Suprapubic skin (tissue), 4 donors: ENCODE data around the gene WDR46. TPM values are rescaled to one million over a fixed set of nuclear protein-coding genes. Genes with fewer than 3 reads are reported as not detected.
A peak's percentile ranks its signal among the peaks of the same experiment; 100 is the strongest.

Source experiments
- DNase-seq, 2 donors: peaks; one replicate each; pipeline ENCODE4 v3.0.0-alpha.2; 2019; ENCODE audit warnings: low spot score in 2 of 2
- H3K27ac ChIP-seq: fragments of 200-600 bp; sonication (generic); one replicate; pipeline ENCODE4 v1.5.1; 2019
- H3K27me3 ChIP-seq: fragments of 200-600 bp; sonication (generic); one replicate; pipeline ENCODE4 v1.5.1; 2019
- H3K36me3 ChIP-seq: fragments of 200-600 bp; sonication (generic); one replicate; pipeline ENCODE4 v1.5.1; 2019
- H3K4me1 ChIP-seq: fragments of 200-600 bp; sonication (generic); one replicate; pipeline ENCODE4 v1.5.1; 2019
- H3K4me3 ChIP-seq: fragments of 200-600 bp; sonication (generic); one replicate; pipeline ENCODE4 v1.5.1; 2019; ENCODE audit warnings: mild to moderate bottlenecking
- H3K9me3 ChIP-seq: fragments of 200-600 bp; sonication (generic); one replicate; pipeline ENCODE4 v1.5.1; 2019
- CTCF ChIP-seq, 2 donors: fragments of 200-600 bp in 1 of 2; fragments of 450-650 bp in 1 of 2; sonication (generic) in 1 of 2; IDR thresholded peaks; one replicate each; pipeline ENCODE4 v1.5.1; 2016 to 2019; ENCODE audit warnings: antibody characterized with exemption in 2 of 2, mild to moderate bottlenecking in 1 of 2, moderate library complexity in 1 of 2
- EP300 ChIP-seq: sonication (generic); formaldehyde crosslinking; IDR thresholded peaks from one replicate; pipeline ENCODE4 v1.6.1; 2017; ENCODE audit warnings: antibody characterized with exemption
- POLR2A ChIP-seq, 2 donors: fragments of 450-650 bp; IDR thresholded peaks; one replicate each; pipeline ENCODE4 v1.6.1; 2017; ENCODE audit warnings: antibody characterized with exemption in 2 of 2, mild to moderate bottlenecking in 2 of 2, moderate library complexity in 2 of 2
- POLR2AphosphoS5 ChIP-seq, 3 donors: sonication (generic); formaldehyde crosslinking; IDR thresholded peaks; one replicate each; pipeline ENCODE4 v1.6.1; 2017; ENCODE audit warnings: antibody characterized with exemption in 3 of 3
- WGBS: methylation state at CpG from one replicate; pipeline ENCODE4 v1.1.5; 2018; 5-methylcytosine and 5-hydroxymethylcytosine counted together
- total RNA-seq, 4 donors: library from RNA; depleted of rRNA; stranded (reverse); fragments of >200 nt; gene quantifications; one replicate each; pipeline ENCODE4 v1.1.0, GENCODE V29; 2016

WDR46 gene
- total RNA-seq, 4 donors from 2014 or later = 41.3 to 67.2 (median 50.2) TPM

GRCh38 chr6:33280539-33280938, 8.5 kb downstream of the WDR46 start:
- WGBS = 100% methylated on average over 5 of the region's 6 CpGs
- H3K9me3 ChIP-seq = no peaks in the 10 kb centered on the region
- H3K4me3 ChIP-seq = no peak overlapping the region
- H3K4me1 ChIP-seq = peaks cover 29% of the 10 kb centered on the region
- no peaks in the 10 kb centered on the region for H3K27me3 ChIP-seq
- DNase-seq = no peak
- H3K27ac ChIP-seq = no peak overlapping the region
- TF ChIP-seq POLR2AphosphoS5 (IDR thresholded peaks at IDR 0.05) = no peak
- no peak for TF ChIP-seq POLR2A (IDR thresholded peaks at IDR 0.05)
- TF ChIP-seq EP300 = no peak
- TF ChIP-seq CTCF (IDR thresholded peaks at IDR 0.05) = no peak
- H3K36me3 ChIP-seq = peaks cover 62% of the 10 kb centered on the region

- peak in 1 of 2 donors; percentile 65 for DNase-seq
Observed at GRCh38 chr6:33279971-33280511, 9.0 kb downstream of the WDR46 start.

GRCh38 chr6:33279257-33279695, 9.8 kb downstream of the WDR46 start:
- peaks cover 42% of the 10 kb centered on the region for H3K4me1 ChIP-seq
- WGBS = 71% methylated on average over 13 of the region's 13 CpGs
- no peak for DNase-seq
- no peaks in the 10 kb centered on the region for H3K27me3 ChIP-seq
- no peak overlapping the region for H3K4me3 ChIP-seq
- no peak overlapping the region for H3K27ac ChIP-seq
- H3K9me3 ChIP-seq = no peaks in the 10 kb centered on the region
- TF ChIP-seq EP300 = no peak
- no peak for TF ChIP-seq CTCF (IDR thresholded peaks at IDR 0.05)
- no peak for TF ChIP-seq POLR2A (IDR thresholded peaks at IDR 0.05)
- no peak for TF ChIP-seq POLR2AphosphoS5 (IDR thresholded peaks at IDR 0.05)
- peaks cover 62% of the 10 kb centered on the region for H3K36me3 ChIP-seq

More at GRCh38 chr6:33279971-33280511, 9.0 kb downstream of the WDR46 start:
- no peaks in the 10 kb centered on the region for H3K9me3 ChIP-seq
- H3K36me3 ChIP-seq = peaks cover 62% of the 10 kb centered on the region
- H3K4me1 ChIP-seq = peaks cover 34% of the 10 kb centered on the region
- TF ChIP-seq POLR2A (IDR thresholded peaks at IDR 0.05) (no peak), CTCF (IDR thresholded peaks at IDR 0.05) (peak; percentile 40 to 49)
- H3K4me3 ChIP-seq = no peak overlapping the region
- 58% methylated on average over 3 of the region's 5 CpGs for WGBS
- no peak overlapping the region for H3K27ac ChIP-seq
- no peaks in the 10 kb centered on the region for H3K27me3 ChIP-seq

- Histone ChIP-seq H3K36me3 (peaks cover 64% of the 10 kb centered on the region), H3K4me1 (peaks cover 46% of the 10 kb centered on the region), H3K9me3 (no peaks in the 10 kb centered on the region), H3K4me3 (no peak overlapping the region), H3K27ac (no peak overlapping the region), H3K27me3 (no peaks in the 10 kb centered on the region)
- WGBS = 65% methylated on average over 3 of the region's 3 CpGs
- no peak for DNase-seq
- TF ChIP-seq CTCF (IDR thresholded peaks at IDR 0.05) = no peak
- no peak for TF ChIP-seq POLR2AphosphoS5 (IDR thresholded peaks at IDR 0.05)
- no peak for TF ChIP-seq EP300
- no peak for TF ChIP-seq POLR2A (IDR thresholded peaks at IDR 0.05)
Observed at GRCh38 chr6:33278810-33279209, 10.2 kb downstream of the WDR46 start.

GRCh38 chr6:33278392-33278741, 10.7 kb downstream of the WDR46 start:
- WGBS = 84% methylated on average over 9 of the region's 9 CpGs
- Histone ChIP-seq H3K27ac (peak overlapping the region; percentile 92), H3K9me3 (no peaks in the 10 kb centered on the region), H3K4me3 (peak overlapping the region; percentile 83), H3K27me3 (no peaks in the 10 kb centered on the region), H3K4me1 (peaks cover 51% of the 10 kb centered on the region), H3K36me3 (peaks cover 62% of the 10 kb centered on the region)
- TF ChIP-seq EP300 (no peak), CTCF (IDR thresholded peaks at IDR 0.05) (no peak), POLR2A (IDR thresholded peaks at IDR 0.05) (no peak), POLR2AphosphoS5 (IDR thresholded peaks at IDR 0.05) (no peak)
- DNase-seq = no peak
